Nephron (organoid): ENCODE results near the gene CFLAR.
A peak's percentile ranks its signal among the peaks of the same experiment; 100 is the strongest.

ENCODE experiments used
- H3K27ac Mint-ChIP-seq, 3 experiments: 2 replicates each; pipeline ENCODE4 v1.8.0; 2020; ENCODE audit warnings: mixed read lengths in 3 of 3, mild to moderate bottlenecking in 2 of 3, moderate library complexity in 1 of 3
- H3K27me3 Mint-ChIP-seq: 2 replicates; pipeline ENCODE4 v1.8.0; 2021; ENCODE audit warnings: low read depth, mild to moderate bottlenecking, moderate library complexity, mixed read lengths
- H3K36me3 Mint-ChIP-seq: 2 replicates; pipeline ENCODE4 v1.8.0; 2020; ENCODE audit warnings: low read depth, mixed read lengths
- H3K4me1 Mint-ChIP-seq: 2 replicates; pipeline ENCODE4 v1.8.0; 2020; ENCODE audit warnings: mixed read lengths
- H3K4me3 Mint-ChIP-seq, 3 experiments: 2 replicates each; pipeline ENCODE4 v1.8.0; 2020; ENCODE audit warnings: mild to moderate bottlenecking in 3 of 3, mixed read lengths in 3 of 3, moderate library complexity in 2 of 3
- H3K9me3 Mint-ChIP-seq: 2 replicates; pipeline ENCODE4 v1.8.0; 2020; ENCODE audit warnings: mixed read lengths
- CTCF ChIP-seq, 3 experiments: fragments of 200-600 bp; sonication (generic); IDR thresholded peaks; one replicate each; pipeline ENCODE4 v1.5.0; 2021; ENCODE audit warnings: antibody characterized with exemption in 3 of 3; ENCODE audit not compliant: unreplicated experiment in 3 of 3

CFLAR gene

DNA sequence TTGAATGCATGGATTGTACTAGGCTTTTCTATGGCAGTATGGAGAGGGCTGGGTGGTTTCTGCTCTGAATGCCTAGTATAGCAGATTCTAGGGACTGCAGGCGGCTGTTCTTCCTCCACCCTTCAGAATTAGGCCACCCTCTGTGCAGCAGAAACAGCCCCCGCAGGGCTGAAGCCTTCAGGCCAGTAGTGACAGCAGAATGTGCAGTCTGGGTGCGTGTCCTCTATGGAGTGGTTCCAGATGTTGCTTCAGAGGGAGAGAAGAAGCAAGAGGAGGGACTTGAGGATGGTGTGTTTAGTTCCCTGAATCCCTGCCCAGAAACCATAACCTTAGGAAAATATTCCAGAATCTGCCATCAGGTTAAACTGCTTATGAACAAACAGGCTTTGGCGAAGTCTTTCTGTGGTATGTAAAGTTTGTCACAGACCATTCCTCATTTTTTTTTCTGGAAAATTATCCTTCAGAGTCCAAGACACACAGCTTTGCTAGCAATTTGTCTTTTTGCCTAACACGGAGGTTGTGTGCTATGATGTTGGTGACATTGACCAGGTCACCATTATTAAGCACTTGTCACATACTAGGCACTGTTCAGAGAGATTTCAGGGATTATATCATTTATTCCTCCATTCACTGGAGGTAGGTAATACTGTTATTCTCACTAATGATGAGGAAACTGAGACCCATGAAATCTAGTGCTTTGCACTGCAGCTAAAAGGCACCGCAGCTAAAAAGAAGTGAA lies 88.1 kb downstream of the CFLAR start:
- Mint-ChIP-seq H3K4me3 (peak overlapping the region in 1 of 3 experiments; percentile 15), H3K9me3 (no peaks in the 10 kb centered on the region), H3K4me1 (peaks cover 8% of the 10 kb centered on the region), H3K27me3 (no peaks in the 10 kb centered on the region), H3K36me3 (no peaks in the 10 kb centered on the region), H3K27ac (peak overlapping the region; percentile 83 to 88 (median 88))
- no peak for TF ChIP-seq CTCF (IDR thresholded peaks at IDR 0.05; ENCODE audit: unreplicated experiment in 3 of 3)

- no peaks in the 10 kb centered on the region for H3K9me3 Mint-ChIP-seq
- H3K27ac Mint-ChIP-seq, result peak overlapping the region; percentile 83 to 88 (median 88)
- no peak for TF ChIP-seq CTCF (IDR thresholded peaks at IDR 0.05; ENCODE audit: unreplicated experiment in 3 of 3)
- no peaks in the 10 kb centered on the region for H3K36me3 Mint-ChIP-seq
- no peak overlapping the region for H3K4me3 Mint-ChIP-seq
- no peaks in the 10 kb centered on the region for H3K27me3 Mint-ChIP-seq
- H3K4me1 Mint-ChIP-seq, result peaks cover 8% of the 10 kb centered on the region
Observed at GRCh38 chr2:201204655-201205514, 88.9 kb downstream of the CFLAR start.

DNA sequence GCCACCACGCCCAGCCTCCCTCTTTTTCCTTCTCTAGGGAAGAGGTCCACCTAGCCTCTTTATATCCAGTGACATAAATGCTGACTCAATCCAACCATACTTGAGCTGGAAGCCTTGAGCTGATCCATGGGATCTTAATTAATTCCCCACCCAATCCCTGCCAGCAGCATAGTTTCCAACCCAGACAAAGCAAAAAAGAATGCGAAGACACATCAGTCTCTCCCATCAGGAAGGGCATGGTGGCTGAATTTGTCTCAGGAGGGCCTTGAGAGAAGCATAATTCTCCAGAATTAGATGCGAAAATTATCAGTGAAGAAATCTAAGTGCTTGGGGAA lies 89.5 kb downstream of the CFLAR start:
- no peak for TF ChIP-seq CTCF (IDR thresholded peaks at IDR 0.05; ENCODE audit: unreplicated experiment in 3 of 3)
- H3K27me3 Mint-ChIP-seq, result no peaks in the 10 kb centered on the region
- peak overlapping the region; percentile 77 to 88 (median 88) for H3K27ac Mint-ChIP-seq
- peaks cover 8% of the 10 kb centered on the region for H3K4me1 Mint-ChIP-seq
- no peaks in the 10 kb centered on the region for H3K36me3 Mint-ChIP-seq
- H3K4me3 Mint-ChIP-seq, result no peak overlapping the region
- H3K9me3 Mint-ChIP-seq, result no peaks in the 10 kb centered on the region

DNA sequence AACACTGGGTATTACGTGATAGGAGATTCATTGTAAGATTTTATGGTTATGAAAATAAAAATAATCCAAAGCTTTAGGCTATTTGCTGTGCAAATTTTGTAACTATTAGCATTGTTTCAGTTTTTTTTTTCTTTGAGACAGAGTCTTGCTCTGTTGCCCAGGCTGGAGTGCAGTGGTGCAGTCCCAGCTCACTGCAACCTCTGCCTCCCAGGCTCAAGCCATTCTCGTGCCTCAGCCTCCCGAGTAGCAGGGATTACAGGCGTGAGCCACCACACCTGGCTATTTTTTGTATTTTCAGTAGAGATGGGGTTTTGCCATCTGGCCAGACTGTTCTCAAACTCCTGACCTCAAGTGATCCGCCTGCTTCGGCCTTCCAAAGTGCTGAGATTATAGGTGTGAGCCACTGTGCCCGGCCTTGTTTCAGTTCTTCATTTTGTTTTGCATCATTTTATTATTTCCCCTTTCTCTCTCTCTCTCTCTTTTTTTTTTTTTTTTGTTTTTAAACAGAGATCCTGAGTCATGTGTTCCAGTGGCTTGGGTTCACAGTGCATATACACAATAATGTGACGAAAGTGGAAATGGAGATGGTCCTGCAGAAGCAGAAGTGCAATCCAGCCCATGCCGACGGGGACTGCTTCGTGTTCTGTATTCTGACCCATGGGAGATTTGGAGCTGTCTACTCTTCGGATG lies 92.7 kb downstream of the CFLAR start:
- Mint-ChIP-seq H3K27me3 (no peaks in the 10 kb centered on the region), H3K4me1 (peaks cover 4% of the 10 kb centered on the region), H3K9me3 (no peaks in the 10 kb centered on the region), H3K36me3 (no peaks in the 10 kb centered on the region), H3K27ac (no peak overlapping the region), H3K4me3 (no peak overlapping the region)
- no peak for TF ChIP-seq CTCF (IDR thresholded peaks at IDR 0.05; ENCODE audit: unreplicated experiment in 3 of 3)

GRCh38 chr2:201215963-201216362 lies 100.0 kb downstream of the CFLAR start:
- Mint-ChIP-seq H3K4me3 (no peak overlapping the region), H3K9me3 (no peaks in the 10 kb centered on the region), H3K36me3 (no peaks in the 10 kb centered on the region), H3K4me1 (peaks cover 6% of the 10 kb centered on the region), H3K27ac (no peak overlapping the region), H3K27me3 (no peaks in the 10 kb centered on the region)
- TF ChIP-seq CTCF (IDR thresholded peaks at IDR 0.05; ENCODE audit: unreplicated experiment in 3 of 3), result no peak
